Brain microvascular endothelial cell (primary cell): Measurements from ENCODE around the gene EXOC8.

Source experiments
- DNase-seq: peaks from one replicate; pipeline ENCODE4 v3.0.0-alpha.2; 2020
- H3K27ac ChIP-seq: fragments of 250-450 bp; sonication (Bioruptor Pico); 2 replicates; pipeline ENCODE4 v1.5.1; 2020; ENCODE audit warnings: mild to moderate bottlenecking, moderate library complexity
- H3K27me3 ChIP-seq: fragments of 250-450 bp; sonication (Bioruptor Pico); replicated peaks from 2 replicates; pipeline ENCODE4 v1.5.1; 2020; ENCODE audit warnings: mild to moderate bottlenecking
- H3K36me3 ChIP-seq: fragments of 250-450 bp; sonication (Bioruptor Pico); replicated peaks from 2 replicates; pipeline ENCODE4 v1.5.1; 2020; ENCODE audit warnings: mild to moderate bottlenecking
- H3K4me3 ChIP-seq: 2 replicates; pipeline ENCODE4 v1.5.1; 2011; ENCODE audit warnings: low read depth, mild to moderate bottlenecking, control low read depth, low read length, moderate library complexity
- CTCF ChIP-seq: IDR thresholded peaks from 2 replicates; pipeline ENCODE4 v1.5.1; 2011; ENCODE audit warnings: low read depth, mild to moderate bottlenecking, moderate library complexity, low read length, control low read depth, inconsistent platforms; ENCODE audit errors: missing control alignments
- in situ Hi-C: cut with HindIII; loops from 2 replicates; pipeline ENCODE4 v1.10.0; 2017; ENCODE audit warnings: low sequenced_read_pairs, low pct_ligation_motif_present

EXOC8 gene

DNA sequence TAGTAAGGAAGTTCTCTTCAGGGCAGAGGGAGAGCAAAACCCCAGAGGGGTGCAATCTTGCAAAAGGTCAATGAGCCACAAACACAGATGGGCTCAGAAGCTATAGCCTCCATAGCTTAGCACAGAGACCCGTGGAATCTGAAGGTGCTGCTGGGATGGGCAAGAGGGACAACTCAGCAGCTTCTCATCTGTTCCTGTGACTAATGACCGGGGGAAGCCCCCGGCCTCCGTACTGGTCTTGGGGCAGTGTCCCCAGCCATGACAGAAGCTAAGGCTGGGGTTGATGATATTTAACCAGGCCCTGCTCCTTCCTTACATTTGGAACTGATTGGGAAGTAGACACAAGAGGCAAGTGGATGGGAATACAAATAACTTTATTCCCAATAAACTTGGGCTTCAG lies 19.1 kb downstream of the EXOC8 start:
- no peak for DNase-seq
- TF ChIP-seq CTCF: no peak
- Histone ChIP-seq H3K36me3 (no peaks in the 10 kb centered on the region), H3K27ac (no peak overlapping the region), H3K4me3 (no peak overlapping the region), H3K27me3 (no peaks in the 10 kb centered on the region)
- in situ Hi-C loops: no loop called here

DNA sequence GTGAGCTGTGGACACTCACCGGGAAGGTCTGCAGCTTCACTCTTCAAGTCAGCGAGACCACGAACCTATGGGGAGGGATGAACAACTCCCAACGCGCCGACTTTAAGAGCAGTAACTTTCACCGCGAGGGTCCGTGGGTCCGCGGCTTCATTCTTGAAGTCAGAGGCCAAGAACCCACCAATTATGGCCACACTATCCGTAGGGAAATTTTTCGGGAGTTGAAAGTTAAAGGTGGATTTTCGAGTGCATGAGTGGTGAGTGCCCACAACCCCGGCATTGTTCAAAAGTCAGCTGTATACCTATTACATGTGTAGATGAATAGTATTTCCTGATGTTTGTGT lies 19.7 kb downstream of the EXOC8 start:
- Histone ChIP-seq H3K27ac (no peak overlapping the region), H3K36me3 (no peaks in the 10 kb centered on the region), H3K27me3 (no peaks in the 10 kb centered on the region), H3K4me3 (no peak overlapping the region)
- in situ Hi-C loops: no loop called here
- no peak for TF ChIP-seq CTCF
- DNase-seq: no peak

DNA sequence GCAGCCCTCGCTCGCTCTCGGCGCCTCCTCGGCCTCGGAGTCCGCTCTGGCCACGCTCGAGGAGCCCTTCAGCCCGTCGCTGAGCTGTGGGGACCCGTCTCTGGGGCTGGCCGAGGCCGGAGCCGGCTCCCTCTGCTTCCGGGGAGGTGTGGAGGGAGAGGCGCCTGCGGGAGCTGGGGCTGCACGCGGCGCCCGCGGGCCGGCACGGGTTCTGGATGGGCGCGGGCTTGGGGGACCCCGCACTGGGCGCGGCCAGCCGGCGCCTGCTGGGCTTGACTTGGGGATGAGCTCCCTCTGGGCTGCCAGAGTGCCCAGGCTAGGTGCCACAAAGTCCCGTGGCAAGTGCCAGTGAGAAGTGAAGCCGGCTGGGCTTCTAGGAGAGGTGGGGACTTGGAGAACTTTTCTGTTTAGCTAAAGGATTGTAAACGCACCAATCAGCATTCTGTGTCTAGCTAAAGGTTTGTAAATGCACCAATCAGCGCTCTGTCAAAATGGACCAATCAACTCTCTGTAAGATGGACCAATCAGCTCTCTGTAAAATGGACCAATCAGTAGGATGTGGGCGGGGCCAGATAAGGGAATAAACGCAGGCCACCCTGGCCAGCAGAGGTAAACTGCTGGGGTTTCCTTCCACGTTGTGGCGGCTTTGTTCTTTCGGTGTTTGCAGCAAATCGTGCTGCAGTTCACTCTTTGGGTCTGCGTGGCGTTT lies 20.2 kb downstream of the EXOC8 start:
- no peak for DNase-seq
- no peak overlapping the region for H3K4me3 ChIP-seq
- no peak overlapping the region for H3K27ac ChIP-seq
- no peaks in the 10 kb centered on the region for H3K27me3 ChIP-seq
- TF ChIP-seq CTCF: no peak
- in situ Hi-C loops: no loop called here
- no peaks in the 10 kb centered on the region for H3K36me3 ChIP-seq

GRCh38 chr1:231315887-231316286 lies 21.8 kb downstream of the EXOC8 start:
- H3K27me3 ChIP-seq: no peaks in the 10 kb centered on the region
- no peak for DNase-seq
- no peaks in the 10 kb centered on the region for H3K36me3 ChIP-seq
- no peak overlapping the region for H3K27ac ChIP-seq
- in situ Hi-C loops: no loop called here
- peak; percentile 72 for TF ChIP-seq CTCF
- no peak overlapping the region for H3K4me3 ChIP-seq

GRCh38 chr1:231313661-231314060 lies 24.0 kb downstream of the EXOC8 start:
- Histone ChIP-seq H3K36me3 (no peaks in the 10 kb centered on the region), H3K27me3 (no peaks in the 10 kb centered on the region), H3K4me3 (no peak overlapping the region), H3K27ac (no peak overlapping the region)
- in situ Hi-C loops: no loop called here
- no peak for DNase-seq
- no peak for TF ChIP-seq CTCF

DNA sequence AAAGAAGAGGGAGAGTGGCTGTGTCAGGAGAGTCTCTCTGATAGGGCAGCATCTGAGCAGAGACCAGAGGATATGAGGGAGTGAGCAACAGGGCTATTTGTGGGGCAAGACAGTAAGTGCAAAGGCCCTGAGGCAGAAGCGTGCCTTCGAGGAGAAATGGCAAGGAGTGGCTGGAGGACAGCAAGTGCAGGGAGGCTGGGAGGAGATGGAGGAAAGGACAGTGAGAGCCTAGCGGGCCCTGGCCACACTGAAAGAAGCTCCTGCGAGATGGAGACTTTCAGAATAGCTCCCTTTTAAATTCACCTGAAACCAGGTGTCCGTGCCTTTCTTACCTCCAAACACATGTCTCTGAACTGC lies 25.2 kb downstream of the EXOC8 start:
- H3K36me3 ChIP-seq: no peaks in the 10 kb centered on the region
- no peak overlapping the region for H3K27ac ChIP-seq
- TF ChIP-seq CTCF: no peak
- no peak overlapping the region for H3K4me3 ChIP-seq
- in situ Hi-C loops: no loop called here
- DNase-seq: no peak
- no peaks in the 10 kb centered on the region for H3K27me3 ChIP-seq
